H1 (cell line): Measurements from ENCODE around the gene MXI1. TPM values are rescaled to one million over a fixed set of nuclear protein-coding genes. Genes with fewer than 3 reads are reported as not detected.

Source experiments
- ATF3 ChIP-seq: IDR thresholded peaks from 2 replicates; pipeline ENCODE4 v1.6.1; 2011; ENCODE audit warnings: low read depth, mild to moderate bottlenecking, low read length; ENCODE audit not compliant: insufficient read depth
- CBX8 ChIP-seq: fragments of 300-800, 300-1000 bp; sonication (generic); IDR thresholded peaks from 2 replicates; pipeline ENCODE4 v1.7.1; 2016; ENCODE audit warnings: low read depth, low read length, borderline replicate concordance
- CHD1 ChIP-seq: IDR thresholded peaks from 2 replicates; pipeline ENCODE4 v1.6.1; 2012; ENCODE audit warnings: low read depth, low read length, improper control_type of control experiment
- CHD2 ChIP-seq: IDR thresholded peaks from 2 replicates; pipeline ENCODE4 v1.6.1; 2012; ENCODE audit warnings: low read length, improper control_type of control experiment
- CHD7 ChIP-seq: fragments of 300-600 bp; sonication (generic); IDR thresholded peaks from 2 replicates; pipeline ENCODE4 v1.7.1; 2012; ENCODE audit warnings: low read length, moderate library complexity, mild to moderate bottlenecking, inconsistent platforms; ENCODE audit not compliant: insufficient replicate concordance
- CREB1 ChIP-seq: IDR thresholded peaks from 2 replicates; pipeline ENCODE4 v1.6.1; 2012; ENCODE audit warnings: inconsistent platforms
- E2F6 ChIP-seq: IDR thresholded peaks from 2 replicates; pipeline ENCODE4 v1.6.1; 2012; ENCODE audit warnings: inconsistent platforms
- EGR1 ChIP-seq: IDR thresholded peaks from 2 replicates; pipeline ENCODE4 v1.6.1; 2011; ENCODE audit warnings: low read depth, low read length, borderline replicate concordance
- FOSL1 ChIP-seq: IDR thresholded peaks from 2 replicates; pipeline ENCODE4 v1.6.1; 2011; ENCODE audit warnings: mild to moderate bottlenecking, low read depth, low read length, moderate library complexity; ENCODE audit not compliant: insufficient read depth
- JUND ChIP-seq: IDR thresholded peaks from 2 replicates; pipeline ENCODE4 v1.6.1; 2011; ENCODE audit warnings: mild to moderate bottlenecking, improper control_type of control experiment, low read length
- RFX5 ChIP-seq: IDR thresholded peaks from 2 replicates; pipeline ENCODE4 v1.6.1; 2011; ENCODE audit warnings: low read depth, low read length, improper control_type of control experiment, borderline replicate concordance
- SIX5 ChIP-seq: IDR thresholded peaks from 2 replicates; pipeline ENCODE4 v1.6.1; 2011; ENCODE audit warnings: mild to moderate bottlenecking, low read depth, low read length
- polyA plus RNA-seq, 7 experiments: library from polyadenylated mRNA; depleted of rRNA in 3 of 7; stranded (reverse) in 5 of 7; unstranded in 2 of 7; fragments of >200 nt in 5 of 7; fragments of 200-250 nt in 2 of 7; gene quantifications; 1 replicate in 5 of 7; 2 replicates in 1 of 7; 4 replicates in 1 of 7; pipeline versions ENCODE4 v1.2.1 to v1.2.3, GENCODE V29; 2011 to 2013; ENCODE audit warnings: missing spikeins in 2 of 7, mixed read lengths in 2 of 7
- total RNA-seq: library from RNA; stranded (reverse); fragmentation: NEBNext Ultra II Directional; extraction: Animal tissue kit (Norgen Biotek cat#: 25700); gene quantifications from 2 replicates; pipeline ENCODE4 v1.2.1, GENCODE V29; 2021

The MXI1 gene
- total and polyA plus RNA-seq, 2 of the 8 experiments (the other 6 are each of a cell fraction or from before 2014, with no cell fraction given): 5.7 to 8.8 TPM

- no peak for TF ChIP-seq CHD7
- TF ChIP-seq RFX5: no peak
- TF ChIP-seq CHD1: no peak
- no peak for TF ChIP-seq JUND
- no peak for TF ChIP-seq CREB1
- no peak for TF ChIP-seq E2F6
- TF ChIP-seq FOSL1: no peak
- no peak for TF ChIP-seq ATF3
- no peak for TF ChIP-seq SIX5
- no peak for TF ChIP-seq EGR1
- TF ChIP-seq CBX8: no peak
- no peak for TF ChIP-seq CHD2
These were observed 34.0 kb downstream of the MXI1 start (continued) for GRCh38 chr10:110241407-110241806.
